ENCODE results near the gene GPR157. TPM values are rescaled to one million over a fixed set of nuclear protein-coding genes. Genes with fewer than 3 reads are reported as not detected.

GPR157 gene
- total RNA-seq, 4 donors from 2014 or later: 2.8 to 10.5 (median 6.2) TPM

GRCh38 chr1:9073143-9073542 lies 55.8 kb downstream of the GPR157 start:
- Histone ChIP-seq H3K4me3 (no peak overlapping the region), H3K4me1 (peaks cover 0 to 19% (median 14%) of the 10 kb centered on the region in 4 donors), H3K27ac (no peak overlapping the region), H3K36me3 (no peaks in the 10 kb centered on the region), H3K27me3 (no peaks in the 10 kb centered on the region), H3K9me3 (no peaks in the 10 kb centered on the region)
- 75 to 86% methylated on average over 3 of the region's 3 CpGs for WGBS, 2 donors
- DNase-seq (ENCODE audit: low spot score in 2 of 2): no peak
- TF ChIP-seq EP300 (IDR thresholded peaks at IDR 0.05) (no peak), POLR2A (IDR thresholded peaks at IDR 0.05) (no peak), CTCF (IDR thresholded peaks at IDR 0.05) (no peak)

GRCh38 chr1:9071554-9072235 lies 57.2 kb downstream of the GPR157 start:
- Histone ChIP-seq H3K27ac (no peak overlapping the region), H3K27me3 (no peaks in the 10 kb centered on the region), H3K9me3 (no peaks in the 10 kb centered on the region), H3K36me3 (no peaks in the 10 kb centered on the region), H3K4me3 (no peak overlapping the region), H3K4me1 (peaks cover 0 to 19% (median 12%) of the 10 kb centered on the region in 4 donors)
- no peak for DNase-seq (ENCODE audit: low spot score in 2 of 2)
- TF ChIP-seq EP300 (IDR thresholded peaks at IDR 0.05) (no peak), CTCF (IDR thresholded peaks at IDR 0.05) (no peak), POLR2A (IDR thresholded peaks at IDR 0.05) (no peak)
- 81 to 91% methylated on average over 33 to 41 of the region's 50 CpGs for whole genome bisulfite sequencing, 2 donors

GRCh38 chr1:9070486-9070885 lies 58.4 kb downstream of the GPR157 start:
- no peak for TF ChIP-seq POLR2A (IDR thresholded peaks at IDR 0.05)
- no peak for TF ChIP-seq EP300 (IDR thresholded peaks at IDR 0.05)
- 66 to 71% methylated on average over 7 of the region's 7 CpGs for WGBS, 2 donors
- Histone ChIP-seq H3K27ac (peak overlapping the region in 2 of 4 donors; percentile 72 to 74), H3K9me3 (no peaks in the 10 kb centered on the region), H3K4me1 (peaks cover 0 to 22% (median 12%) of the 10 kb centered on the region in 4 donors), H3K4me3 (no peak overlapping the region), H3K36me3 (no peaks in the 10 kb centered on the region), H3K27me3 (no peaks in the 10 kb centered on the region)
- no peak for DNase-seq (ENCODE audit: low spot score in 2 of 2)

- peak within 1 kb of the TSS in 3 of 4 donors; percentile 67 to 74 (median 72) for H3K27ac ChIP-seq
- DNase-seq (ENCODE audit: low spot score in 2 of 2): peak in 1 of 2 donors; percentile 14
- peak within 1 kb of the TSS in 2 of 4 donors; percentile 30 to 35 for H3K4me3 ChIP-seq
- H3K36me3 ChIP-seq: no peaks in the 10 kb centered on the region
- H3K4me1 ChIP-seq: peaks cover 0 to 31% (median 14%) of the 10 kb centered on the region in 4 donors
- H3K9me3 ChIP-seq: no peaks in the 10 kb centered on the region
- no peaks in the 10 kb centered on the region for H3K27me3 ChIP-seq
- WGBS, 2 donors: 34 to 48% methylated on average over 8 of the region's 8 CpGs
- peak in 1 of 2 donors; percentile 13 for TF ChIP-seq POLR2A (IDR thresholded peaks at IDR 0.05)
- TF ChIP-seq CTCF (IDR thresholded peaks at IDR 0.05): no peak
- TF ChIP-seq EP300 (IDR thresholded peaks at IDR 0.05): no peak
Measured at GRCh38 chr1:9069326-9070100, 59.4 kb downstream of the GPR157 start, which contains the start of gene SLC2A5. TSS of gene SLC2A5 (minus strand) at chr1:9069635. CDS start at chr1:9069536, 99 bp downstream.

GRCh38 chr1:9068981-9069325 lies 59.9 kb downstream of the GPR157 start:
- H3K9me3 ChIP-seq: no peaks in the 10 kb centered on the region
- H3K36me3 ChIP-seq: no peaks in the 10 kb centered on the region
- H3K27me3 ChIP-seq: no peaks in the 10 kb centered on the region
- DNase-seq (ENCODE audit: low spot score in 2 of 2): no peak
- no peak for TF ChIP-seq CTCF (IDR thresholded peaks at IDR 0.05)
- no peak for TF ChIP-seq EP300 (IDR thresholded peaks at IDR 0.05)
- no peak for TF ChIP-seq POLR2A (IDR thresholded peaks at IDR 0.05)
- peaks cover 0 to 37% (median 15%) of the 10 kb centered on the region in 4 donors for H3K4me1 ChIP-seq
- 46 to 47% methylated on average over 4 of the region's 4 CpGs for WGBS, 2 donors
- H3K27ac ChIP-seq: peak overlapping the region in 3 of 4 donors; percentile 67 to 74 (median 72)
- peak overlapping the region in 2 of 4 donors; percentile 30 to 35 for H3K4me3 ChIP-seq
